GM23248 (cell line): ENCODE data around the gene ITGA8.

ENCODE experiments used
- EZH2 ChIP-seq: fragments of 200-600 bp; sonication (generic); IDR thresholded peaks from 2 replicates; pipeline ENCODE4 v1.6.1; 2018; ENCODE audit warnings: antibody characterized with exemption, mild to moderate bottlenecking; ENCODE audit not compliant: insufficient read depth, poor library complexity, severe bottlenecking
- EZH2phosphoT487 ChIP-seq: fragments of 200-600 bp; sonication (generic); IDR thresholded peaks from 2 replicates; pipeline ENCODE4 v1.6.1; 2018; ENCODE audit warnings: antibody characterized with exemption, moderate library complexity, mild to moderate bottlenecking, low read depth; ENCODE audit not compliant: insufficient read depth

GRCh38 chr10:15567952-15568351 lies 151.8 kb downstream of the ITGA8 start:
- TF ChIP-seq EZH2phosphoT487 (no peak), EZH2 (no peak)
